Cardiac fibroblast (primary cell): Measurements from ENCODE around the gene GPR108.

Experiments used
- DNase-seq, 2 donors: peaks; one replicate each; pipeline versions ENCODE4 v3.0.0 to v3.0.0-alpha.2; 2010; ENCODE audit warnings: low read depth in 2 of 2
- H3K4me3 ChIP-seq, 2 donors: replicated peaks in 1 of 2; 1 replicate in 1 of 2; 2 replicates in 1 of 2; pipeline ENCODE4 v1.5.1; 2011; ENCODE audit warnings: low read depth in 2 of 2, low read length in 2 of 2, mild to moderate bottlenecking in 2 of 2, moderate library complexity in 1 of 2
- CTCF ChIP-seq: IDR thresholded peaks from one replicate; pipeline ENCODE4 v1.5.1; 2011; ENCODE audit warnings: low read depth, mild to moderate bottlenecking, low read length, inconsistent platforms

Gene GPR108

DNA sequence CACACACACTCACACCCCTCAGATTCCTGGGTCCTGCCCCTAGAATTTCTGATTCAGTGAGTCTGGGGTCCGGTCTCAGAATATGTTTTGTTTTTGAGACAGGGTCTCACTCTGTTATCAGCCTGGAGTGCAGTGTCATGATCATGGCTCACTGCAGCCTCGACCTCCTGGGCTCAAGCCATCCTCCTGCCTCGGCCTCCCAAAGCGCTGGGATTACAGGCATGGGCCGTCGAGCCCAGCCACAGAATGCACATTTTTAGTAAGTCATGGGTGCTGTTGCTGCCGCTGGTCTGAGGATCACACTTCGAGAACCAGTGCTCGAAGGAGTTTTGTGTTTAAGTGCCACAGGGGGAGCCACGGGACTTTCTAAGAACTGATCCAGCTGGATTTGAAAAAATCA lies 45.4 kb downstream of the GPR108 start:
- H3K4me3 ChIP-seq = no peak overlapping the region
- TF ChIP-seq CTCF = no peak
- DNase-seq = no peak

GRCh38 chr19:6691342-6691741 lies 46.0 kb downstream of the GPR108 start:
- no peak overlapping the region for H3K4me3 ChIP-seq
- DNase-seq = no peak
- no peak for TF ChIP-seq CTCF

- no peak overlapping the region for H3K4me3 ChIP-seq
- no peak for TF ChIP-seq CTCF
- DNase-seq = no peak
Observed at GRCh38 chr19:6690160-6690885, 47.1 kb downstream of the GPR108 start.

DNA sequence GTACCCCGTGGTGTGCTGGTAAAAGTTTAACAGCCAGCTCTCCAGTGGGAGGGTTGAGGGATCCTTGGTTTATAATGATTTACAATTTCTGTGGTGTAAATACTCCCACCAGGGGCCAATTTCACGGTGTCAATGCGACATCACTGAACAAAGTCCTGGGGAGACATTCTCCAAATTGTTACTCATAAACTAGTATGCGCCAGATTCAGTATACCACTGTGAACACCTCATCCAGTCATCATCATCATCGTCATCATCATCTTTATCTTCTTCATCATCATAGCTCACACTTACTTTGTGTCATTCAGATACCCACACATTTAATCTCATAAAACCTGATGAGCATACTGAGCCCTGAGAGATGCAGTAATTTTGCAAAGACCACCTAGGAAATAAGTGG lies 50.3 kb downstream of the GPR108 start:
- no peak overlapping the region for H3K4me3 ChIP-seq
- DNase-seq = no peak
- no peak for TF ChIP-seq CTCF

DNA sequence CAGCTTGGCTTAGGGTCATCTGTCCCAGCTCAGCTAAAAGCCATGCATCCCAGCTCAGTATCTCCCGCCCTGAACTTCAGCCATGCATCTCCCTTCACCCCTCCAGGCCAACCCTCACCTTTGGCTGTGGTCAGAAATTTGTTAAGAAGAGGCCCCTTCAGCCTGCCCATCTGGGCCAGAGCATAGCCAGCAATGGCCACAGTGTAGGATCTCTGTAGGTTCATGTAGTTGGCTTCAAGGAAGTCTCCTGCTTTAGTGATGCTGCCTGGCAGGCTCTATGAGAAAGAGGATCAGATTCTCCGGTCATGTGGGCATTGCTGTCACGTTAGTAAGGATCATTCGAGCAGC lies 50.8 kb downstream of the GPR108 start:
- DNase-seq = no peak
- TF ChIP-seq CTCF = no peak
- no peak overlapping the region for H3K4me3 ChIP-seq

DNA sequence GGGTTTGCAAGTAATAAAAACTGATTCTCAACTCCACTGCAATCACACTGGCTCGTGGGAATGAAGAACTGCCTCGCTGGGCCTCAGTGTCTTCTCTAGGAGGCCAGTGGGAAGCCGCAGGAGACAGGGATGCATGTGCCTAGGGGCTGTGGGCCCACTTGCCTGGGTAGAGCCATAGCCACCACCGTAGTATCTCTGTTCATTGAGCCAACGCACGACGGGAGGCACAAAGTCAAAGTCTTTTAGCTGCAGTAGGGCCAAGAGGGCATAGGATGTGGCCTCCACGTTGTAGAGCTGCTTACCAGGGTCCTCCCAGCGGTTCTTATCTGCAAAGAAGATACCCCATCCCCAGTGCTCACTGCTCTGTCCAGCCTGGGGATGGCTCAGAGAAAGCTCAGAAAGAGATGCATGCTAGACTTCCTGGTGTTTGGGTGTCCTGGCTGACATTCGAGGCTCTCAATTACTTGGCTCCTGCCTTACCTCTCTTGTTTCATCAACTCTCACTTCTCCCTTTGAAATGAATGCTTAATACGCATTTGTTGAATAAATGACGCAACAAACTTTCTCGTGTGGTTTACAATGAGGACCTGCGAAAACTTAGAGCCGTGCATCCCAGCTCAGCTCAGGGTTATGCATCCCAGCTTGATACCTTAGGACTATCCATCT lies 51.3 kb downstream of the GPR108 start:
- no peak for TF ChIP-seq CTCF
- DNase-seq = no peak
- H3K4me3 ChIP-seq = no peak overlapping the region
